GM10248 (cell line): Measurements from ENCODE around the gene MYH7.
"Not testable (repeated sequence)": the region's sequence is repeated elsewhere in the genome, so short reads cannot be mapped to it uniquely, and the experiment has no call there.

Experiments
- CTCF ChIA-PET: fragments of 300-600 bp; sonication (Branson Sonifier 250); formaldehyde crosslinking; extraction: SDS; loops from one replicate; lab custom pipeline; 2021; ENCODE audit warnings: antibody characterized with exemption; lab: Yijun Ruan, JAX
- POLR2A ChIA-PET: fragments of 350-650 bp; sonication (Branson Sonifier 250); formaldehyde crosslinking; extraction: SDS; loops from one replicate; lab custom pipeline; 2020; ENCODE audit warnings: antibody characterized with exemption; lab: Yijun Ruan, JAX
- DNase-seq: peaks from one replicate; pipeline ENCODE4 v3.0.0; 2012; ENCODE audit errors: extremely low spot score
- TF ChIP-seq, protein P1 (sequence below): IDR thresholded peaks from 2 replicates; pipeline ENCODE4 v1.5.1; 2012; ENCODE audit warnings: mild to moderate bottlenecking, low read depth; ENCODE audit errors: extremely low read depth, missing control alignments, control extremely low read depth

MYH7 gene

GRCh38 chr14:23401291-23401690 lies 34.2 kb downstream of the MYH7 start:
- DNase-seq: no peak
- CTCF ChIA-PET: interaction anchor here (0.8 to 2.4 kb wide), 3 partner anchors 9 to 32 kb away, joined by 3 to 8 read pairs (median 3); no protein-coding TSS in a partner anchor

GRCh38 chr14:23400496-23401149 lies 34.8 kb downstream of the MYH7 start:
- POLR2A ChIA-PET, DNase-seq: not testable (repeated sequence)
- CTCF ChIA-PET: interaction anchor here (1.4 to 2.4 kb wide), 2 partner anchors 20 to 31 kb away, joined by 3 to 8 read pairs; no protein-coding TSS in a partner anchor

More at GRCh38 chr14:23401291-23401690, 34.2 kb downstream of the MYH7 start:
- POLR2A ChIA-PET: no interaction called here
- TF ChIP-seq, protein P1, sequence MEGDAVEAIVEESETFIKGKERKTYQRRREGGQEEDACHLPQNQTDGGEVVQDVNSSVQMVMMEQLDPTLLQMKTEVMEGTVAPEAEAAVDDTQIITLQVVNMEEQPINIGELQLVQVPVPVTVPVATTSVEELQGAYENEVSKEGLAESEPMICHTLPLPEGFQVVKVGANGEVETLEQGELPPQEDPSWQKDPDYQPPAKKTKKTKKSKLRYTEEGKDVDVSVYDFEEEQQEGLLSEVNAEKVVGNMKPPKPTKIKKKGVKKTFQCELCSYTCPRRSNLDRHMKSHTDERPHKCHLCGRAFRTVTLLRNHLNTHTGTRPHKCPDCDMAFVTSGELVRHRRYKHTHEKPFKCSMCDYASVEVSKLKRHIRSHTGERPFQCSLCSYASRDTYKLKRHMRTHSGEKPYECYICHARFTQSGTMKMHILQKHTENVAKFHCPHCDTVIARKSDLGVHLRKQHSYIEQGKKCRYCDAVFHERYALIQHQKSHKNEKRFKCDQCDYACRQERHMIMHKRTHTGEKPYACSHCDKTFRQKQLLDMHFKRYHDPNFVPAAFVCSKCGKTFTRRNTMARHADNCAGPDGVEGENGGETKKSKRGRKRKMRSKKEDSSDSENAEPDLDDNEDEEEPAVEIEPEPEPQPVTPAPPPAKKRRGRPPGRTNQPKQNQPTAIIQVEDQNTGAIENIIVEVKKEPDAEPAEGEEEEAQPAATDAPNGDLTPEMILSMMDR: no peak

DNA sequence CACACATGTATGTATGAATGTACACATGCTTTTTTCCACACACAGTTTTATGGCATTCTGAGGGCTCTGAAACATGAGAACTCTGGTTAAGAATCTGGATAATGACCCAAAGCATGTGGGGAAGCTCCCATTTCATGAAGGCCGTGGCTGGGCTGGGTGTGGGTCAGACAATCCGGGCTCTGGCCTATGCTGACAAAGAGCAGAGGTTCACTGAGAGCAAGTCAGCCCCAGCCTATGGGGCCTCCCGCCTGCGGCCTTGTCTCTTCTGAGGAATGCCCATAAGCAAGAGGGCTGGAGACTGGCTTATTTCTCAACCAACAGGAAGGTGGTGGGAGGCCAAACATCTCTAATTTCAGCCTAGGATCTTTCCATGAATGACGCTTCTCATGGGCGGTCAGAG lies 35.9 kb downstream of the MYH7 start:
- ChIA-PET POLR2A (no interaction called here), CTCF (no interaction called here)
- TF ChIP-seq, protein P1: no peak
- no peak for DNase-seq

DNA sequence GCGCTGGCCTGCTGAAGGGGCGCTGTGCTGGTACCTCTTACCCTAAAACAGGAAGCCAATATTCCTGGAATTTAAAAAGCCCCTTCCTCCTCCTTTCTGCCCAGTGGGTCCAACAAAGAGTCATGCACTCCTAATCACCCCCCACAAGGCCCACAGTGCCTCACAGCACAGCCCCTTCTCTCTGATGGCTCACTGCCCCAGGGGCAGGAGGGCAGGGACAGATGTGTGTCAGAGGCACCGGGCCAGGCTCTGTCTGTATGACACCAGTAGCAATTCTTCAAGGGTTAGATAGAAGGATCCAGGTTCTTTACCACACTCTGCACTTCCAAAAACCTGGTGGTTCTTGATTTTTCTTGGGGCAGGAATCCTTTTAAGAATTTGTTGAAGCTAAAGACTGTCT lies 36.3 kb downstream of the MYH7 start:
- ChIA-PET POLR2A (no interaction called here), CTCF (no interaction called here)
- TF ChIP-seq, protein P1: no peak

DNA sequence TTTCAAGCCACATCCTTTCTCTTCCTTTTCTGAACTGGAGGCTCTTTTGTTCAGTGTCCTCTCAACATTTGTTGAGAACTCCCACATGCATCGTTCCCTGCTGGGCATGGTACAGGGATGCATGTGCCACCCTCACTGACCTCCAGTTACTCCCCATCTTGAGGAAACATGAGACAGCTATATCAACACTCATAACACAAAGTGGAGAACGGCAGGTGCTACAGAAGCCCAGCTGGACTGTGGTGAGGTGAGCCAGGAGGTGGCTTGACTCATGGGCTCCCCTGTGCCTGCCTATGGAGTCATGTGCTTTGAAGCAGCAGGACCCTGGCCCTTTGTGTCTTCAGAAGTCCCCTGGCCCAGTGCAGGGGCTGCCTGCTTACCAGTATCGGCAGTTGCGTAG lies 37.1 kb downstream of the MYH7 start:
- ChIA-PET CTCF (interaction anchor here (0.6 kb wide), 1 partner anchor 11 kb away, joined by 3 read pairs; no protein-coding TSS in a partner anchor), POLR2A (no interaction called here)
- DNase-seq: no peak
- TF ChIP-seq, protein P1: no peak

More for the DNA sequence above, 36.3 kb downstream of the MYH7 start:
- DNase-seq: no peak

GRCh38 chr14:23396781-23397407 lies 38.6 kb downstream of the MYH7 start:
- POLR2A ChIA-PET: no interaction called here
- no peak for DNase-seq
- CTCF ChIA-PET: interaction anchor here (1.1 to 5.7 kb wide), 2 partner anchors 17 to 57 kb away, joined by 3 to 33 read pairs; no protein-coding TSS in a partner anchor
- TF ChIP-seq, protein P1: no peak

GRCh38 chr14:23396126-23396525 lies 39.3 kb downstream of the MYH7 start:
- ChIA-PET CTCF (interaction anchor here (5.7 kb wide), 1 partner anchor 17 kb away, joined by 33 read pairs; no protein-coding TSS in a partner anchor), POLR2A (no interaction called here)
- no peak for DNase-seq
- TF ChIP-seq, protein P1: no peak
